ENCODE results near the gene SLC35G1.

SLC35G1 gene

DNA sequence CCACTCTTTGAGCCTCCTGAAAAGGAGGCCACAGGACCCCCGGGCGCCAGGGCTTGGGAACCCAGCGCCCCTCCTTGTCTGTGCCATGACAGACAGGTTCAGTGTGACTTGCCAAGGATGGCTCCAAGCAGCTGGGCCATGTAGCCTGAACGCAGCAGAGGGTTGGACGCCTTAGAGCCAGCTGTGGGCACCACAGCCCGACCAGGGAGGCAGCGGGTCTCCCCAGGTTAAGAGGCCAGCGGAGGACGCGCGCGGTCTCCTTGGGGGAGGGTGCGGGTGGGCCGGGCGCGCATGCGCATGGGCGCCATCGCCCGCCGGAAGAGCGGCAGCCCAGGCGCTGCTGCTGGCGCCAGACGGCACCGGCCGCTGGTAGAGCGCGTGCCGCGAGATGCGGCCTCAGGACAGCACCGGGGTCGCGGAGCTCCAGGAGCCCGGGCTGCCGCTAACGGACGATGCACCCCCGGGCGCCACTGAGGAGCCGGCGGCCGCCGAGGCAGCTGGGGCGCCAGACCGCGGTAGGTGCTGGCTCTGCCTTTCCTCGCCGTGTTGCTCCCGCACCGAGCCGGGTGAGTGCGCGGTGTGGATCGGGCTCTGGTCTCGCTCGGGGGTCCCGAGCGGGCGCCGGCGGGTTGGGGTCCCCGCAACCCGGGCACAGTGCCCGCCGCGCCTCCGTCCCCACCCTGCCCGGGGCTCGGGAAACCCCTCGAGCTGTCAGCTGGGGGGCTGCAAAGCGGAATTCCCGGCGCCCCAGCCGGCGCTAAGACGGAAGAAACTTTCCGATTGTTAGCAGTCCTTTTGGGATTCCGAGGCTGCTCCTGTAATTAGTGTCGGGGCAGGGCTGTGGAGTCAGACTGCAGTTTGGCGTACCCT, at the start of gene SLC35G1:
Gene SLC35G1, plus strand, starts transcription at position 333 of the 870 bp plus-strand sequence. Its CDS starts 56 bp downstream, at position 389.
- DNase-seq = no peak

DNA sequence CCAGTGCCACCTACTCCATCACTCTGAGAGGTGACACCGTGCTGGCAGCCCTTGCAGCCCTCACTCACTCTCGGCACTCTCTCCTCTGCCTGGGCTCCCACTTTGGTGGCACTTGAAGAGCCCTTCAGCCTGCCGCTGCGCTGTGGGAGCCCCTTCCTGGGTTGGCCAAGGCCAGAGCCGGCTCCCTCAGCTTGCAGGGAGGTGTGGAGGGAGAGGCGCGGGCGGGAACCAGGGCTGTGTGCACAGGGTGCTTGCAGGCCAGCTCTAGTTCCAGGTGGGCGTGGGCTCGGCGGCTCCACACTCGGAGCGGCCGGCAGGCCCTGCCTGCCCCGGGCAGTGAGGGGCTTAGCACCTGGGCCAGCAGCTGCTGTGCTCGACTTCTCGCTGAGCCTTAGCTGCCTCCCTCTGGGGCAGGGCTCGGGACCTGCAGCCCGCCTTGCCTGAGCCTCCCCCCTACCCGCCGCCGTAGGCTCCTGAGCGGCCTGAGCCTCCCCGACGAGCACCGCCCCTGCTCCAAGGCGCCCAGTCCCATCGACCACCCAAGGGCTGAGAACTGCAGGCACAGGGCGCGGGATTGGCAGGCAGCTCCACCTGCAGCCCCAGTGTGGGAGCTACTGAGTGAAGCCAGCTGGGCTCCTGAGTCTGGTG, 48.7 kb upstream of the SLC35G1 start:
- DNase-seq = no peak

DNA sequence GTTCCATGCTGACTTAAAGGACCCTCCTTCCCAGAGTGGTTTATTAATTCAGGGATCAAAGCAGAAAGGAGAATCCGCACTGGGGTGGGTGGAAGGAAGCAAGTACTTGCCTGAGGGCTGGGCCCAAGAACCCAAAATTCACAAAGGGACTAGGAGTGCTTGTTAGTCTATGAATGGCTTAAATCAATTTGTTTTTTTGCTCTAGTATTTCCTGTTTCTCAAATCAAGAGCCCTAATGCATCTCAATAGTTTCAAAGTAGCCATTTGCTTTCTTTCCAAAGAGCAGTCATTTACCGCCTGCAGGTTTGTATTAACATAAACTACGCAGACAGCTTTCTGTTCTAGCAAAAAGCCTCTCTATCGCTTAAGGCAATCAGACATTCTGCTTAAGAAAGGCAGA, 44.2 kb upstream of the SLC35G1 start:
- no peak for DNase-seq

DNA sequence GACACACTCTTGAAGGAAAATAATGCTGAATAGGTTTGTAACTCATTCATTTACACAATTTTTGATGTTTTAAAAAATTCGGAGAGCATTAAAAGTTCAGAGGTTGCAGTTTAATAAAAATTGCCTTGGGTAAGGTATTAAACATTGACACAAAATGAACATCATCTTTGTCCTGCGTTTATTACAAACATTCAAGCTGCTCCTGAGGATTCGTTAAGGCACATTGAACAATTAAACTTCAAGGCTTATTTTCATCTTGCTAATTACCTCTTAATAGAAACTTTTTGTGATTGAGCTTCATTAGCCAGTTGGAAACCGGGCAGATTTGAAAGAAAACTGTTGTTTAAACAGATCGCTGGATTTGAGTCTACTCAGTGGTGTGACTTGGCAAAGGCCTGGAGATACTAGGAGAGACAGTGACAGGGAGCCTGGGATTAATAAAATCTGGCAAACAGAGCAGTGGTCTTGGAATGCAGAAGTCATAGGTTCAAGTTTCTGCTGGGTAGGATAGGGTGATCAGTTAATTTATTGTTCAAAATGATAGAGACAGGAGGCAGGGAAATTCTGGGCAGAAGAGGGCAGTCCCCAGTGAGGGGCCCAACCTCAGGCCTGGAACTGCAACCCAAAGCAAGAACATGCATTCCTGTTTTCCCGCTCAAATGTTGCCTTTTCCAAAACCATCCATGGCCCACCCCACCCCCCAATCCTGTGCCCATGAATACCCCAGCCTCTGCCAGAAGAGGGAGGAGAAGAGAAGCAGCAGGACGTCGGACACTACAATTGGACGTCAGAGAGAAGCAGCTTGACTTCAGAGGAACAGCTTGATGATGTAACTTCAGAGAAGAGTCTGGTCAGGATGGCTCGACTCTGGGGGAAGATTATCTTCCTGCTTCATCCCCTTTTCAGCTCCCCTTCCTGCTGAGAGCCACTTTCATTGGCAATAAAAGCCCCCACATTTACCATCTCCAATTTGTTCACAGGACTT, 43.5 kb upstream of the SLC35G1 start:
- no peak for DNase-seq

GRCh38 chr10:93851169-93851568, 42.6 kb upstream of the SLC35G1 start:
- no peak for DNase-seq

GRCh38 chr10:93852476-93853095, 41.2 kb upstream of the SLC35G1 start:
- no peak for DNase-seq

DNA sequence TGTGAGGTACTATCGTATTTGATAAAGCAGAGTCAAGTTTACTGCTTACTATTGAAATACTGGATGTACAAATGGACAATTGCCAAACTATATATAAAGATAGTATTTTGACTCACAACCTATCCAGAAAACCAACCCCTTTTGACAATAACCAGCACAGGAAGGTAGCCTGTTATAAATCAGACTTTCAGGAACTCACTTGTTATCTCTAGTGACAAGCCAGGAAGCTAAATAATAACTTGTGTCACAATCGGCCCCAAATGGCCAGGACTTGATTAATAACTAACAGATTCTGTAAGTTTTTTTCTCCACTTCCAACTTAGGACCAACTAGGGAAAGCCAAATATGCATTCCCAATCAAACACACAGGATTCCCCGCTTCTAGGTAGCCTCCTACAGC, 38.8 kb upstream of the SLC35G1 start:
- no peak for DNase-seq

GRCh38 chr10:93856349-93857145, 37.2 kb upstream of the SLC35G1 start:
- no peak for DNase-seq

GRCh38 chr10:93859049-93859655, 34.6 kb upstream of the SLC35G1 start:
- peak; percentile 4 to 15 for DNase-seq

DNA sequence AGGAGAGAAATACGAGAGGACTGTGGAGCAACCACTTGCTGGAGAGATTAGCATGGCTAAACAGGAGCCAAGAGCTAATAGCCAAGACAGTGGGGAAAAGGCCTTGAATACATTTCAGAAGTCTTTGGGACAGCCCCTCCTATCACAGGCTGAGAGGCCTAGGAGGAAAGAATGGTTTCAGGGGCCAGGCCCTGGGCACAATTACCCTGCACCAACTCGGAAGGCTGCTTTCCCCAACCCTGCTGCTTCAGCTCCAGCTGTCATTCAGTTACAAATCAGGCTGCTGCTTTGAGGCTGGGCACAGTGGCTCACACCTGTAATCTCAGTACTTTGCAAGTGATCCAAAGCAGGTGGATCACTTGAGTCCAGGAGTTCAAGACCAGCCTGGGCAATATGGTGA, 32.0 kb upstream of the SLC35G1 start:
- DNase-seq = no peak

DNA sequence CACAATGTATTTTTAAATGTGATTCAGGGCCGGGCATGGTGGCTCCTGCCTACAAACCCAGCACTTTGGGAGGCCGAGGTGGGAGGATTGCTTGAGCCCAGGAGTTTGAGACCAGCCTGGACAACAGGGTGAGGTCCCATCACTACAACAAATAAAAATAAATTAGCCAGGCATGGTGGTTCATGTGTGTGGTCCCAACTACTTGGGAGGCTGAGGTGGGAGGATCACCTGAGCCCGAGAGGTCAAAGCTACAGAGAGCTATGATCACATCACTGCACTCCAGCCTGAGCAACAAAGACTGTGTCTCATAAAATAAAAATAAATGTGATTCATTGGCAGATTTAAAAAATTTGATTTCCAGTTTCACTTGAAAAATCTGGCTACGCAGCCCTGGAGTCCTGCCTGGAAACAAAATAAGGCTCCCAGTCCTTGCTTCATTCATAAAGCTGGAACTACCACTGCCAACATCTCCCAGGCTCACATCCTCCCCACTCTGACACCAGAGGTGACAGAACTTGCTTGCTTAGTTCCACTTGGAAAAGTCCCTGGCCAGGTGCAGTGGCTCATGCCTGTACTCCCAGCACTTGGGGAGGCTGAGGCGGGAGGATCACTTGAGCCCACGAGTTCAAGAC, 27.9 kb upstream of the SLC35G1 start:
- no peak for DNase-seq

GRCh38 chr10:93867525-93867924, 26.3 kb upstream of the SLC35G1 start:
- no peak for DNase-seq

- DNase-seq = no peak
Measured at GRCh38 chr10:93871671-93872204, 22.0 kb upstream of the SLC35G1 start.

- no peak for DNase-seq
Measured at GRCh38 chr10:93872375-93873158, 21.2 kb upstream of the SLC35G1 start.

DNA sequence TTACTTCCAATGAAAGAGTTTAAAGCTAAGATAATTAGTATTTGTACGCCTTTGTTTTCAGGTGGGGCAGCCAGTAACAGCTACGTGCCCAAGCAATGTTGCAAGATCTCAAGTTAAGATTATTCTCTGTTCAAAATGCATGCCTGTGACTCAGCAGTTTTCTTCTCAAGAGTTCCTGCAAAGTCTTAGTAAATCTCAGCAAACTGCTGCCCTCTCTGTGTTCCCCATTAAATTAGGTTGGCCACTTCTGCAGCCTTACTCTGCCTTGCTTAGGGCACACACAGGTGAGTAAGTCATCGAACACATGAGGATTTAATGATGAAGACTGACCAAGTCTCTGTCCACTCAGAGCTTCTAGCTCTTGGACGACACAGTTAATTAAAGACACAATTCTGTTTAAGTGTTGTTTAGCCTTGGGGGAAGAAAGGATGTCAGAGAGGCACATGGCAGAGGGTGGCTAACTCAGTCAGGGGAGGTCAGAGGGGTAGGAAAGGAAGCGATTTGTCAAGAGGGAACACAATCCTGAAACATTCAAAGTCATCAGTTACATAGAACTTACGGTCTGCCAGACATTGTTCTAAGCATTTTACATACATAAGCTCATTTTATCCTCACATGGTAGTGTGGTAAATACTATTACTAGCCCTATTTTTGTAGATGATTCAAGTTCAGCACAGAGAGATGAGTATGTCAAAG, 20.2 kb upstream of the SLC35G1 start:
- peak in 1 of 2 experiments; percentile 0 for DNase-seq

DNA sequence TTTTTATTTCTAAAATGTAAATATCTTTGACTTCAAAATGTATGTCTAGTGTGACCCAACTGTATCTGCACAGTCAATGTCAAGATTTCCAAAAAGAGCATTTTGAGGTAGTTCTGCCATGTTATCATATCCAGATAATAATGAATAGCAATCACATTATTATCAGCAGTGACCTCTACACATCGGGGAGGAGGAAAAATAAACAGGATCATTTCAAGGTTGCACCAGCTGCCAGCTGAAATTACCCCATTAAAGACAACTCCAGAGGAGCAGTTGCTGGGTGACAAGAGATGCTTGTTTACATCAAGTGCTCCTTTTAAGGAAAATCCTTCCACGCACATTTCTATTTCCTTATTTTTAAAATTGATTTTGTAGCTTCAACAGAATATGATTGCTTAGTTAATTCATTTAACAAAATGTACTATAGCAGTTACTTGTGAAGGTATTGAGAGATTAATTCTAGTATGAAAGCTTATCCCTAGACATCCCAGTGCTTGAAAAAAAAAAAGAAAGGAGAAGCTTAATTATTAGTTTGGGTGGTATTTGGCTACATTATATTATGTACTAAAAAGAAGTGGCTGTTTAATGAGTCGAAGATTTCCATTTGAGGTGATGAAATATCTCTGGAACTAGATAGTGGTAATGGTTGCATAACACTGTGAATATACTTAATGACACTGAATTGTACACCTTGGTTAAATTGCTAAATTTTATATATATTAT, 19.3 kb upstream of the SLC35G1 start:
- DNase-seq = no peak

GRCh38 chr10:93875032-93875358, 18.8 kb upstream of the SLC35G1 start:
- no peak for DNase-seq

- no peak for DNase-seq
Measured at GRCh38 chr10:93876381-93876780, 17.4 kb upstream of the SLC35G1 start.

Measured in AML-193 (cell line).